HUDEP-2 (cell line): ENCODE data around the gene KIRREL3.

Source experiments
- DNase-seq, 76 experiments: peaks; one replicate each; lab custom pipeline; 2025; ENCODE audit not compliant: unreplicated experiment in 76 of 76; lab: John Stamatoyannopoulos, UW

KIRREL3 gene

DNA sequence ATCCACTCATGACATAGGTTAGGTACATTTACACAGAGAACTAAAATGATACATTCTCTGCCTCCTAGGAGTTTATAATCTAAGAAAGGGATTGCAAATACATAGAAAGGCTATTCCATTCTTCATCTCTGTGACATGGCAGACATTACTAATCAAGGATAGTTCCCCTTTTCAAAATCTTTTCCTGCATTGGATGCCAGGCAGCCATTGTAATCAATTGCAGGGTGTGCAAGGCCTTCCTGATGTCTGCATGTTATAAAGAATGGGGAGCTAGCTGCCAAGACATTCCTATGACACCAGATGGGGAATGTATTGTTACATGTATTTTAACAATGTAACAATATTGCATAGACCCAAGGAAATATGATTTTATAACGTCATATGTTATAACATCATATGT lies 82.0 kb downstream of the KIRREL3 start:
- DNase-seq, result no peak

DNA sequence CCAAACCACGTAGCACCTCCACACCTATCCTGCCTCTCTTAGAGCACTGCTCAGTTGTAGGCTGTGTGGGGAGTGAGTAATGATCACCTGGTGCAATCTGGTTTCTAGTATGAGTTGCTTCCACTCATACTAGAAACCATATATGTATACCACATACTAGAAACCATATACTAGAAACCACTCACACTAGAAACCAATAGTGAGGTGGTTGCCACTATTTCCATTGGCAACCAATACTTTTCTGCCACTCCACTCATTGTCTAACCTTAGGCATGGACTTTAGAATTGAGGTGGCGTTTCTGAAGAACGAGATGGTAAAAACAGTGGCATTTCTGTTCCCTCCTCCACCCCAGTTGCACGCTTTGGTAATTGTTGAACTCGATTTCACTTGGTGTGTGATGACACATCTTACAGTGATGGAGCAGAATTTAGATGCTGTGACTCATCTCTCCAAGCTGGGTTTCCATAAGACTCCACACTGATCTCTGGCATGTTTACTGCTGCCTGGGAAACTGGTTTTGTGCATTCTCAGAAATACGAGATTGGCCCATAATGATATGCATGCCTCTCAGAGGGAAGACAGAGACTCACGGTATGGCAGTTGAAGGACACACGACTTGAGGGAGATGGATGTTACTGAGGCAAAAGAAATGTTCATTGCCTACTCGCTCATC lies 82.9 kb downstream of the KIRREL3 start:
- no peak for DNase-seq

DNA sequence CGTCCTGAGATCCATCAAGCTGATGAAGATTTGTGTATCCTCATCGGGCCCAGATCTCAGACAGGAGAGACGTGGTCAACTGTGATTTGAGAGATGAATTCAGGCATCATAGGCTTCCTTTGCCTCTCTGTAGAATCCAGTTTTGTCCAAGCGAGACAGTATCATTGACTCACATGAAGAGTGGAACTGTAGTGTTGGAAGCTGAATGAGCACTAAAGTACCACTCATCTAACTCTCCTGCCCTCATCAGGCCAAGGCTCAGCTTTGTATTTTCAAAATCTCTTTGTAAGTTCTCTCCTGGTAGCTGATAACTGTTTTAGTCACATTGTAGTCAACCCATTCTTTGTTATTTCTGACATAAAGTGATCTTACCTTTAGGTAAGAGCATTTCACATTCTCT lies 85.1 kb downstream of the KIRREL3 start:
- no peak for DNase-seq

DNA sequence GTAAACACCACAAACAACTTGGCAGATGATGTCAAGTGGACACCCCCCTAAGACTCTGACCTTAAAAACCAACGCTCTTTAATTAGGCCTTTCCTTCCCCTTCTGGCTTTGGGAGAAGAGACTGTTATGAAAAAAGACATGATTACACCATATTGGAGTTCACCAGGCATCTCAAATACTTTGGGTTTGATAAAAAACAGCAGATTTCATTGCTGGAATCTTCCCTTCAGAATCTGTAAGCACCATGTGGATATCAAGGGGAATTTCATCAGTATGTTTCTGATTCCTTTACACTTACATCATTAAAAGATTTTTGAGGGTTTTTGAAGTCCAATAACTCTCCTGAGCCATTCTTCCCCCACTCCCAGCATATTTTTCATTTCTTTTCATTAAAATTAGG lies 85.6 kb downstream of the KIRREL3 start:
- DNase-seq, result no peak

DNA sequence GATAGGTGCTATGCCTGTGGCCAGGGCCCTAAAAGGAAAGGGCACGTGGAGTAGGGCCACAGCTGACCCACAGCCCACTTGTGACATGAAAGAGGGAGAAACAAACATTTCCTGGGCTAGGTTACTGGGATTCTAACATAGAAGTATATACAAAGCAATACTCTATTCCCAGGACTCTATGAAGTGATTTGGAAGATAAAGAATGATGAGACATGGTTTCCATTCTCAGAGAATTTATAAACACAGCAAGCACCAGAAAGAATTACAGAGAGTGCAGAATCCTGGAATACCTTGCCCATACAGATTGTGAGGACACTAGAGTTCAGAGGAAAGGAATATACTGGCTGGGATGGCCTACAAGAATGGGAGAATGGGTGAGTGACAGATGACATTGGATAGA lies 86.4 kb downstream of the KIRREL3 start:
- DNase-seq, result no peak

DNA sequence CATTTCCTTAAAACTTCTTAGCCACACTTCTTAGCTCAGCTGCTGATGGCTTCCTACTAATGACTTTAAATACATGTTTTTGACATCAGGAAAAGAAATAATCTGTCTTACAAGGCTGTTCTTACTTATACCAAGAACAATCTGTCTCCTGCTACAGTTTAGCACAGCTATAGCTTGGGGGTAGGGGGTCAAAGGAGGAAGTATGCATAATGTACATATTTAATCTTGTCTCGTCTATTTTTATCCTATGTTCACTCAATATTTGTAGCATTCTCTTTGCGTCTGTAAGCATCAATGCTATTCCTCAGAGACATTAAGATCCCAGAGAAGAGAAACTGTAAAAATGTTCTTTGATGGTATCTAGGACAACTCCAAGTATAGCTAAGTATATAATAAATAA lies 96.0 kb downstream of the KIRREL3 start:
- no peak for DNase-seq

DNA sequence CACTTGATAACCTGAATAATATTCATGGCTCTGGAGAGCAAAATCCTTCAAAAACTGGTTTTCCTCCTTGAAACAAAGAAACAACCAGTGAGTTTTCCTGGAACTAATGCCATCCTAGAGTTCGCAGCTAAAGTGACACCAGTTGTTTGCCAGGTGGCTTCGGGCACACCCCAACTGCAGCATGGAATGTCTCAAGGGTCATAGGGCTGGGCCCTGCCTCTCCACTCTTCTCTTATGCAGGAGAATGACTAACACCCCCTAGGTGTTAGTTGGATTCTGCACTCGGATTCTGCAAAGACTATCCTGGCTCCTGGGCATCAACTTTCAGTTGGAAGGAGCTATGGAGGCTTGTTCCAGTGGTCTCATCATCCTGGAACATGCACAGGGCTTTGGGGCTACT lies 98.8 kb downstream of the KIRREL3 start:
- no peak for DNase-seq

DNA sequence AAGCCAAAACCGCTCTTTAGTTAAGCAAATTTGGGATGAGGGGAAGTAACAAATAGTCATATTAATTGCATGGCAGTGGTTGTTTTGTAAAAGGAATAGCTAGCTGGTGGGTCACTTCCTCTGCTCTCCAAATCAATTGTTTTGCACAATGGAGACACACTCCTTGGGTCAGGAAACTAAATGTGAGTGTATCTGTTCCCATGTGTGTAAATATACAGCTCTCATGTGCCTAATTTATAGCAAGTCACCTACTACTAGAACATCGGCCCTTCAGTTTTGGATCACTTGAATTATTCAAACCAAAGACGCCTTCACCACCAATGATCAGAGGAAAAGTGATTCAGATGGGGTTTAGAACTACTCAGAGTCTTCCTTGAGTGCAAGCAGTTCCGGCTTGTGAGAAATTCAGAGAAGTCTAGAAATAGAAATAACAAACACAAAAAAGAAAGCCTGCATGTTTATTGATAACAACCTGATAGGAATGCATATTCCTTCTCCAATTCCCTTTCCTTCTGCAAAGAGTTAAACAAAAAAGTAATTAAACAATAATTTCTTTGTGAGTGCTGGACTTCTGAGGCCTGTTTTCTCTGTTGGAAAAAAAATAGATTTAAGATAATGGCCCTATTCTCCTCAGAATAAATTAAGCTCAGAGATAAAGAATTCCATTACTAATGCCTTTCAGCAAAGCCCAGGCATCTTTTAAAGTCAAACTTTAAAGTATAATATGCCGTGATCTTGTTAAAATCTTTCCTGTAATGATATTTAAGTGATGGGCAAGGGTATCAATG lies 100.4 kb downstream of the KIRREL3 start:
- no peak for DNase-seq

DNA sequence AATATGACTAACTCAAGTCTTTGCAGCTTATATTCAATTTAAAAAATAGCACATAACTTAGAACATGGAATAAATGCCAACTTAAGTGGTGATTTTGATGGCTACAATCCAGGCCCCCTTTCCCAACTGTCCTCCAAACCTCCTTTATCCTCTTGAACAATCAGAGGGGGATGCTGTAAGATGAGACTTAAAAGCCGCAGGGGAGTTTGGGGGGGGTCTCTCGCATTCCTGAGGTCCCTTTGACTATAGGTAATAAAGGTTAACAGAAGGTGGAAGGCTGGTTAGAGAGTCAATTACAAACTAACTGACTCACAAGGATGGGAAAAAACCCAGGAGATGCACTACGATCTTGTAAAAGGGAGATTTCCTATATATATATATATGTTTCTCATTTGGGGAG lies 101.8 kb downstream of the KIRREL3 start:
- DNase-seq, result no peak

DNA sequence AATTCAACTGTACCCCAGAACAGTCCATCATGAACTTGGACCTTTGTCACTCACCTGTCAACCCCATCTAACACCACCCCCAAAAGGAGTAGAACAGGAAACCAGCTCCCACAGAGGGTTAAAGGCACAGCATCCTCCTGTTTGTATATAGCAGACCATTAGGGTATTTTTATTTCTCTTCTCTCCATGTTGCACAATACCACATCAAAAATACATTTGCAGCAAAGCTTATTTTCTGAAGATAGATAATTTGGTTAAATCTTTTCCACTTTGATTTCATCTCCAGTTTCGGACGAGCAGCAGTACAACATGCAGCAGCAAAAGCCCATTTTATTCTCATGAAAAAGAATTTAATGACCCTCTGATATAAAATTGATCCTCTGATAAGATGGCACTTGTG lies 103.1 kb downstream of the KIRREL3 start:
- DNase-seq, result no peak

DNA sequence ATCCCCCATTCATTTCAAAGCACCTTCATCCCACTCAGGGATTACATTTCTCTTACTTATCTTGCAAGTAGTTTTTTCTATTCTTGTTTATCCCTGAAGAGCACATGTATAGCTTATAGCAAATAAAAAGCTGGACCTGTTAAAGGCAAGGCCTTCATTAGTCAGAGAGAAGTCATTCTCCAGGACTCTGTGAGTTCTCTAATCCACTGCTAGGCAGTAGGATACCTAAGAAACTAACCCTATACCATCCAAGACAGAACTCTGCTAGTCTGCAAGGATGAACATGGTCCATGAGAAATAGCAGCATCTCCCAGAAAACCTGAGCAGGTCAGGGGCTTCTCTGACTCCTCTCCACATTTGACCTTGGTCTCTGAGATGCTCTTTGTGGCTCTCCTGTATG lies 104.5 kb downstream of the KIRREL3 start:
- no peak for DNase-seq

DNA sequence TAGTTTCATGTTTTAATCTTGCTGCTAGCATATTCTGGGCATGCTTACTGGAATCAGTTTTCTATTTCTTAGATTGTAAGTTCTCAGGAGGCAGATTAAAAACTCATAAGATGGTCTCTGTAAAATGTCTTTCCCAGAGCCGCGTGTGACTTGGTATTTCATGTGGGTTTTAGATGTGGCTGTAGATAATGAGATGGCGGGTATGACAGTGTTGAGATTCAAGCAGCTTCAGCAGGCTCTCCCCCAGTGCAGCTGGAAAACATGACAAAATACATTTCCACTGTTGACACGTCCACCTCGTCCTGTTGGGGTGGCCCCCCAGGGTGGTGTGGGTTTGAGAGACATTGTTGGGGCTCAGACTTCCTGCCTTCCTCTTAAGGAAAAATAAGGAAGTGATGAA lies 106.8 kb downstream of the KIRREL3 start:
- DNase-seq, result no peak

DNA sequence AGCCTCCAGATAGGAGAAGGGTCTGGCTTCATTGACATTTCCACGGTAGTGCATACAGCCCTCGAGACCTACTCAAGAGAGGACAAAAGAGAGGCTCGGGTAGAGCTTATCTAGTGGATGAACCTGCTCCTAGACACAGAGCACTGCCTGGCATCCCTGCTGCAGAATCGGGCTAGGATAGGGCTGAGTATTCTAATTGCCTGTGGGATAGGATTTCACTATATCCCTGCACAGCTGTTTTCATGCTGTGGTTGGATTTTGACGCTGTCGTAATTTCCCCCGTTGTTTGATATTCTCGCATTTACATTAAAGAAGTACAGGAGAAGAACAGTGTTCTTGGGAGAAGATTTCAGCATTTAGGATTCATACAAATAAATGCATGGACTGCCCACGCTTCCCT lies 107.8 kb downstream of the KIRREL3 start:
- DNase-seq, result no peak

DNA sequence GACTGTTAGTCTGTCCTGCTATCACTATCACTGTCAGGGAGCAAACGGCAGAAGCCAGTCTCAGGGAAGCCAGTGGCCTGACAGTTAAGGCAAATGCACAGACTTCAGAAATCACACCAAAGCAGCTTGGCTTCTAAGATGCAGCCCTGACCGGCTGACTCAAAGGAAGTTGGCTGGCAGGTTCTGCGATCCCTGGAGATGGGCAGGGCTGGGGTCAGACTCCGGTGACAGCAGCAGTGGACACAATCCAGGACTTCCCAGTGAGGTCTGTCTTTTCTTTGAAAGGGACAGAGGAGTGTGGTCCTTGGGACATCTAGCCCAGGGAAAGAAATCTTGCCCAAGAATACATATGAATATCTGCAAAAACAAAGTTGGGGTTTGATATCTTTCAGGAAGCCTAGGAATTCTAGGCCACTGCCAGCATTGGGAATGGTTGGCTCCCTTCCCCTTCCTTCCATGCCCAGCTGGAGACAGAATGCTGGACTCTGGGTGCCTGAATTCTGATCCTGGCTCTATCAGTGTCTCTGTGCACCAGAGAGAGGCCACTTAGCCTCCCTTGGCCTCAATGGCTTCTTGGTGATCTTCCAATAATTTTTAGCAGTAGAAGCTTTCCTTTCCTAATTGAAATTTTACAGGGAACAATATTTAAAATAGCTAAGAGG lies 108.9 kb downstream of the KIRREL3 start:
- DNase-seq, result no peak

DNA sequence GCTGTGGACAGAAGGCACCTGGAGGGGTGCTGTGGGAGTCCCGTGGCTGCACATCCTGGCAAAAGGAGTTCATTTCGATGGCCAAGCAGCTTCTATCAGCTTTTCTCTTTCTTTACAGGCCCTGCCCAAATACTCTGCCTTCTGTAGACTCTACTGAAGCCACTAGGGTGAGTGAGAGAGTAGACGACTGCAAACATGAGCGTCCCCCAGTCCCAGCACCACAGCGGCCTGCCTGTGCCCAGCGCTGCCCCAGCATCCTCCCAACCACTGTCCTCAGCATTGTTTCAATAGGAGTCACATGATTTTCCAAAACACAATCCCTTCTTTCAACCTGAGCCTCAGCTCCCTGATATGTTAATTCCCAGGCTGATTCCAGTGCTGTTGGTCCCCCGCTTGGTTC lies 110.0 kb downstream of the KIRREL3 start:
- no peak for DNase-seq

DNA sequence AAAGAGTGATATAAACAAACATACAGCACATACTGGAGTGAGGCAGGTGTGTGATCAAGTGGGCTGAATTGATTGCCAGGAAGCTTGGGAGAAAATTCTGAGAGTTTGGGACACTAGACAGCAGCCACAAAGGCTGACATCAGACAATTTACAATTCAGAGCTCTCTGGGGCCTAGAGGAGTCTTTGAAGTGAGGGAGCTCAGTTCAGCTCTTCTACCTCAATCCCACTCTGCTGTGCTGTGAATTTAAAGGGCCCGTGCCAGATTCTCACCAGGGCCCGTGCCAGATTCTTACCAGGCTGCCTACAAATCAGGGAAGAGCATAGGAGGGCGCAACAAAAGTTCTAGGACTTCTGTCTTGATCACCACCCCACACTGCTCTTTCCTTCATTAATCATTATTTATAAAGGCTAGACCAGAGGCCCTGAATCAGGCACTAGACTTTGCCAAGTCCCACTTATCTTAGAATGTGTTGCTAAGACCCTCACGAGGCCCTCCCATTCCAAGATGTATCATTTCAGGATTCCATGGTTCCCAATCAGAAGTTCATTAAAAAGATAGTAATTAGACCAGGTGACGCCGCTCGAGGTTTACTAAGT lies 112.4 kb downstream of the KIRREL3 start:
- DNase-seq, result peak in 1 of 76 experiments; percentile 2

DNA sequence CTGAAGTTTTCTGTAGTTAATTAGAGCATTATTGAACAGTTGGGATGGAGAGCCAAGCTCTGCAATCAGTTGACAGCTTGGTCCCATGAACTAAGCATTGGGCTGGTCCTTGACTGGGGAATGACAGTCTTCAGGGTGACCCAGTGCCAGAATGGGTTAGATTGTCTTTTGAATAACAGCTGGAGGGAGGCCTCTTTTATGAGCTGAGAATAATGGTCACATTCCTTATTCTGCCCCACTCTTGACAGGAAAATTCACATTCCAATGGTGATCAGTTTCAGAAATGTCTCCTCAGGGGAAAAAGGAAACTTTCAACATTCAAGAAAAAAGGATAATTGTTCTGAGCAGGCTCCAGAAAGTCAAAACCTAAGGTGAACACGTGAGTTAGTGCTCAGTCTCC lies 113.9 kb downstream of the KIRREL3 start:
- no peak for DNase-seq

DNA sequence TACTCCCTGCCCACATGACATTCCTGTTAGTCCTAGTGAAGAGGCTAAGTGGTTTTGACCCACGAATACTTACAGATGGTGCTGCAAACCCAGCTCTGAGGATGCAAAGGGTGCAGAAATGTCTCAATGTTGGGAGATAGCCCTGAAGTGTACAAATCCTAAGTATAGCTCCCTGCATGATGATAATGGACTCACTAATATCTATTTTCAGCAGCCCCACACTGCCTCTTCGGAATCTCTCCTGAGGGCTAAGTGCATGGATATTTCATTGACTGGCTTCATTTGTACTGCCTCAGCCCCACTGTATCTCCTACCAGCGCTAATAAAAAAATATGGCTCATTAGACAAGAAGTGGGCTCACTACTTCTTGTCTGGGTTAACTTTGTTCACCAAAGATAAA lies 114.5 kb downstream of the KIRREL3 start:
- DNase-seq, result no peak

DNA sequence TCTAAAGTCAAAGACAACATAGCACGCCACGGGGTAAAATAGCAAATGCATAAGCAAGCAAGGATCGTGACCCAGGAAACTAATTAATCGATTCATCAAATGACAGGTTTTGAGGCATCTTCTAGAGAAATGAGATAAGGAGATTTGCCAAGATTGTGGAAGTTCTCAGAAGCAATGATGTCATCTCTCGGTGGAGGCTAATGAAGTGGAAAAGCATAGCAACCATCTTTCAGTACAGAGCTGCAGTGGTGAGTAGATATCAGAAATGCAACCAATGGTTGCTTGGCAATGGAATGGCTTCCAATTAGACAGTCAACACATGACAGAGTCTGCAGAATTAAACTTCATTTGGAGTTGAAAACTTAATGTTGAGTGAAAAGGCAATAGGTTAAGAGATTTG lies 116.0 kb downstream of the KIRREL3 start:
- DNase-seq, result no peak

DNA sequence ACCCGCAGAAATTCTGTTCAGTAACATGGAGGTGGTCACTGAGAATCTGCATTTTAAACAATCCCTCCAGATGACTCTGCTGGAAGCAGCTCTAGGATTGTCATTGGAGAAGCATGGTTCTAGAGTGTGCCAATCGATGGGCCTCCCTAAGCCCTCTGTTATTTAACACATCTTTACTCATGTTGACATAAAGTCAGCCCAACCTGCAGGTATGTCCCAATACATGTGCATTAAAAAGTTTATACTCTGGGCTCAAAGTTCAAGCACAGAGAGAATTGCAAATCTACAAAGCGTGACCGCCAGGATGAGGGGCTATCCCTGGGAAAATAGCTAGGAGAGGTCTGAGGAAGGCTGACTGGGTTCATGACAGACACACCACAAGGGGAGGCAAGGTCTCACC lies 116.4 kb downstream of the KIRREL3 start:
- no peak for DNase-seq

DNA sequence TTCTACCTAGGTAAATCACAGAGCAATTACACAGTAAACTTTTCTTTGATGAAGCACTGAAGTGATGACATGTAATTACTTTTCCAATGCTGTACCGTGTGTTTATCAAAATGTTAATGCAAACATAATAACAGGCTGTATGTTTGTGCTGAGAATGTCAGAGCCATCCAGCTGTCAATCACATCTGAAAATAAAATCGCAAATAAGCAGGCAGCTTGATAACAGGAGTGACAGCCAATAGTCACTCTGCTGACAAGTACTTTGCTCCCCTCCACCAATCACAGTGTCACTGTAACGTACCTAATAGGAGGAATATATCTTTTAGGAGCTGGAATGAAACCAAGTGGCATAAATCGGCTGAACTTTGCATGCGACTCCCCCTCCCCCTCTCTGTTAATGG lies 119.7 kb downstream of the KIRREL3 start:
- DNase-seq, result no peak

DNA sequence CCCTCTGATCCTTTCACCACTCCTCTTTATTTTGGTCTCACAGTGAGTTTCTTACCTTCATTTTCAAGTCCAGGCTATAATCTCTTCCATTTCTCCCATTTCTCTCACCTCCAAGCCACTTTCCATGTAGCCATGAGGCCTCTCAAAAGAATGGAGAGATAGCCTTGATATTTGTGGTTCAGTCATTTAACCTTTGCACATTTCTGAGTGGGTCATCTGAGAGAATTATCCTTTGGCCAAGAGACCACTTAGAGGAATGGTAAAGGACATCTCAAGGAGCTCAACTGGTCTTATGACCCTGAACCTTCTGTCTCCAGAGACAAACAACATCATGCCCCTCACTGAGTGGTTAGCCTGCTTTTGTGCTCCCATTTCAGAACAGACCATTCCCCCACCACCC lies 121.1 kb downstream of the KIRREL3 start:
- DNase-seq, result no peak
